Measurements from ENCODE around the gene CENPW.

DNA sequence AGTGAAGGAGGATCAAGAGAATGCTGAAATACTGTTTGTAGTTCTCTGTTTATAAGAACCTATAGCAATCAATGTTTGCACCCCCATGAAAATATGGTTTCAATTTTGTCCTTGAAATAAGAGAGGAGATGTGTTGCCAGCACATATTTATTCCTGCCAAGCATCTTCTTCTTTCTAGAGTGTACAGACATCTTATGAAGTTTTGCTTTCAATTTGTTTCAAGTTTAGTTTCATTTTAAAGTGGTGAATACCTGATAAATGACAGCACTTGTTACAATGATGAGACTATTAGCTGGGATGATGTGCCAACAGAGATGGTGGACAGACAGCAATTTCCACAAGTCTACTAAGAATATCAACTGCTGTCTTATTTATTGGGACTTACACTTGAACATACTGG is 39.2 kb upstream of the CENPW start:
- TF ChIP-seq, protein P1, sequence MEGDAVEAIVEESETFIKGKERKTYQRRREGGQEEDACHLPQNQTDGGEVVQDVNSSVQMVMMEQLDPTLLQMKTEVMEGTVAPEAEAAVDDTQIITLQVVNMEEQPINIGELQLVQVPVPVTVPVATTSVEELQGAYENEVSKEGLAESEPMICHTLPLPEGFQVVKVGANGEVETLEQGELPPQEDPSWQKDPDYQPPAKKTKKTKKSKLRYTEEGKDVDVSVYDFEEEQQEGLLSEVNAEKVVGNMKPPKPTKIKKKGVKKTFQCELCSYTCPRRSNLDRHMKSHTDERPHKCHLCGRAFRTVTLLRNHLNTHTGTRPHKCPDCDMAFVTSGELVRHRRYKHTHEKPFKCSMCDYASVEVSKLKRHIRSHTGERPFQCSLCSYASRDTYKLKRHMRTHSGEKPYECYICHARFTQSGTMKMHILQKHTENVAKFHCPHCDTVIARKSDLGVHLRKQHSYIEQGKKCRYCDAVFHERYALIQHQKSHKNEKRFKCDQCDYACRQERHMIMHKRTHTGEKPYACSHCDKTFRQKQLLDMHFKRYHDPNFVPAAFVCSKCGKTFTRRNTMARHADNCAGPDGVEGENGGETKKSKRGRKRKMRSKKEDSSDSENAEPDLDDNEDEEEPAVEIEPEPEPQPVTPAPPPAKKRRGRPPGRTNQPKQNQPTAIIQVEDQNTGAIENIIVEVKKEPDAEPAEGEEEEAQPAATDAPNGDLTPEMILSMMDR (IDR thresholded peaks at IDR 0.05) = no peak
- TF ChIP-seq POLR2A (IDR thresholded peaks at IDR 0.05) = no peak

All from stomach (tissue), 4 donors.